ENCODE data around the gene PI4KA.
A peak's percentile ranks its signal among the peaks of the same experiment; 100 is the strongest.
"Not testable (repeated sequence)": the region's sequence is repeated elsewhere in the genome, so short reads cannot be mapped to it uniquely, and the experiment has no call there.

PI4KA gene

DNA sequence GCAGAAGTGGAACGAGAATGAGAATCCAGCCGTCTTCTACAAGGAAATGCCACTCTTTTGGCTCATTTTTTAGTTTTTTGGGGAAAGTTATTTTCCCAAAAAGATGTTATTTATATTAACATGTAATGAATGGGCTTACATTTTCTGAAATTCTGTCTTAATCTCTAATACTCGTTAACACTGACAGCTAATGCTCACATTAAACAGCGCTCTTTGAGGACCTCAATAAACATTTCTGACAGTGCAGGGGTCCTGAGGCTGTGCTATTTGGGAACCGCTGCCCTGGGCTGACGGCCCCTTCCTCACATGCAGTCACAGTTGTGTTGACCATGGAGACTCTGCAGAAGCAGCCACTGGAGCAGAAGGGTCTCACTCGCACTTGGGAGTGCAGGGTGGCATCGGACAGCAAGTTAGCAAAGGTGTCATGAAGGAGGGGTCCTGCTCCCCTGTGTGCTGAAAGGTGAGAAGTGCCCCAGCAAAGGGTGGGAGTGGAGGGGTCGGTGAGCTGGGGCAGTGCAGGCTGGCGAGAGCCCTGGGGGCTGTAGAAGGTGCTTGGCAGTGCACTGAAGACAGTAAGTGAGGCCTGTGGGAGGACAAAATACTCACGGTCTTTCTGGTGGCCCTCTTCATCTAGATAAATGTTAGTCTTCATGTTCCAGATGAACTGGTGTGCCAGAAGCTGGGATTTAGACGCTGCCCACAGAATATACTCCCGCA lies 137.8 kb downstream of the PI4KA start:
- DNase-seq = no peak

DNA sequence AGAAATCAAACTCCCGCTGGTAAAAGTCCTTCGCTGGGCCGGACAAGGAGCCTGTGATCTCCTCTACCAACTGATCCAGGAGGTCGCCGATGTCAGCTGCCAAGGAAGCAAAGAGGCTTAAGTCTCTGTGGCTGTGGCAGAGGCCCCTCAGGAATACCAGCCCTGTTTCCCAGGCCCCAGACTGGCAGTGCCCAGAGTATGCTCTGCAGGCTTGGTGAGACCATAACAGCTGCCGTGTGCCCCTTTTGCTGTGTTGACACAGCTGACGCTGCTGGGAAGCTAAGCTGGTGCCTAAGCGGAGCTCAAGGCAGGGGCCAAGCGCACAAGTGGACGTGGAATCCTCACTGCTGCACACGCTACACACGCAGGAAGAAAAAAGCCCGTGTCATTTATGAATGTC lies 139.9 kb downstream of the PI4KA start:
- DNase-seq = not testable (repeated sequence)

DNA sequence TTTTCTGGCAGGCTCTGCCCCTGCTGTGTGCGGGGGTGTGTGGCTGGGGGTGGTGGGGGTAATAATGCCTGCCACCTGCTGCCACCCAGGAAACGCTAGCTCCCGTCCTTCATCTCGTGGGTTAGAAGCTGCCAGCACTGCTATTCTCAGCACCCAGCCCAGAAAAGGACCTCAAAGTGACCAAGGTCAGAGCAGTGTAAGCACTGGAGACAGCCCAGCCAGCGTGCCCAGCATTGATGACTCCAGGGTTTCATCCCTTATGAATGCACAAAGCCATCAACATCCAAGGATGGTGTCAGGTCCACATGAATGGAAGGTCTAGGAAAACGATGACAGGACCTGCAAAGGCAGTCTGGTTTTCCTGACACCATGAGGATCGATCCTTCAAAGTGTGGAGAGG lies 140.6 kb downstream of the PI4KA start:
- not testable (repeated sequence) for DNase-seq

DNA sequence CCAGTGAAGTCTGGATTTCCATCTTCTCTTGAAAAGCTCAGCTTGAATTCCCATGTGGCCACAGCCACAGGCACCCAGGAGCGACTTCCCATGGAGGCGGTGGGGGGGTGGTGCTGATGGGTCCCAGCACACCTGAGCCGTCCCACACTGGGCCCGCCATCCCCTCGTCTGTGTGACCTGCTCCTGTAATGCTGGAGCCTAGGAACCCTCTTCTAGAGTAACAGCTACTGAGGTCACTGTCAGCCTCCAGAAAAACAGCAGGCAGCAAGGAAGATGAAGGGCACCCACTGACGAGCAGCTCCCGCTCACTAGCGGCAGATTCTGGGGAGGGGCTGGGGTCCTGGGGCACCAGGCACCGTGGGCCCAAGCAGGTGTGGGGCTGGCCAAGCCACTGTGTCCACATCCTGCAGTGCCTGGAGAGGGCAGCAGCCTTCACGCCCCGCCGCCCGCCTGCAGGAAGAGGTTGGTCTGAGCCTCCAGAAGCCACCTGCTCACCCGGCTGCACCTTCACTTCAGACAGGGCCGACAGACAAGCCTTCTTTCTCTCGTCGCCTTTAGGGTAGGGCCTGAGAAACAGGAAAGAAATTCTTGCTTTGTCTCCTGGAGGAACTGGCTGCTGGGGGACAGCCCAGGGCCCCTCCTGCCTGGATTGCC lies 141.3 kb downstream of the PI4KA start:
- not testable (repeated sequence) for DNase-seq

DNA sequence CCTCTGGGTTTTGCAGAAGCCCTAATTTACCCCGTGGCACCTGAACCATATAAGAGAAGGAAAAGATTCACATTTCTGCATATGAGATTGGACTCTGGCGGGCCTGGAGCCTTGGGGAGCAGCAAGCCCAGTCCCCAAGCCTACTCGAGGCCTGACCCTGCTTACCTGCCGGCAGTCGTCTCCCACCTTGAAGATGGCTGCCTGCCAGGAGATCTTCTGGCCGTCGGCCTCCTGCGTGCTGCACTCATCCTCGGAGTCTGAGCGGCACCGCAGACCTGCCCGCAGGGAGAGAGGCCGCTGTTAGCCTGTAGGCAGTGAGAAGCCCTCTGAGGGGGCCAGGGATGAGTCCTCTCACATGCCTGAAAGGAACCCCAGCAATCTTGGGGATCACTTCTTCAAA lies 145.5 kb downstream of the PI4KA start:
- DNase-seq = not testable (repeated sequence)

DNA sequence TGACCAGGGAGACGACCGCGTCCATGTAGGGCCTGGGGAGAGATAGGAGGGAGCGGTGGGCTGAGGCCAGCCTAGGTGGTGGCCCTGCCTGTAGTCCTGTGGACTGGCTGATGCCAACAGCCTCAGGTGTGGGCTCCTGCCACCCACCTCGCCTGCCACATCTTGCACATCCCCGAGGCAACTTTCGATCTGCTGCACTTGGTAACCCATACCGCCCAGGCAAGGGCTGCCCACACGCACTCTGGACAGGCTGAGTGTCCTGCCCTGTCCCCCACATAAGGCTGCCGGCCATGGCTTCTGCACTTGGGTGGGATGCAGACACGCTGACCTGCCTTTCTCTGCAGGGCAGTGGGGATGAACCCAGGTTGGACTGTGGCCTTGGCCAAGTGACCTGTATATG lies 148.6 kb downstream of the PI4KA start:
- not testable (repeated sequence) for DNase-seq

DNA sequence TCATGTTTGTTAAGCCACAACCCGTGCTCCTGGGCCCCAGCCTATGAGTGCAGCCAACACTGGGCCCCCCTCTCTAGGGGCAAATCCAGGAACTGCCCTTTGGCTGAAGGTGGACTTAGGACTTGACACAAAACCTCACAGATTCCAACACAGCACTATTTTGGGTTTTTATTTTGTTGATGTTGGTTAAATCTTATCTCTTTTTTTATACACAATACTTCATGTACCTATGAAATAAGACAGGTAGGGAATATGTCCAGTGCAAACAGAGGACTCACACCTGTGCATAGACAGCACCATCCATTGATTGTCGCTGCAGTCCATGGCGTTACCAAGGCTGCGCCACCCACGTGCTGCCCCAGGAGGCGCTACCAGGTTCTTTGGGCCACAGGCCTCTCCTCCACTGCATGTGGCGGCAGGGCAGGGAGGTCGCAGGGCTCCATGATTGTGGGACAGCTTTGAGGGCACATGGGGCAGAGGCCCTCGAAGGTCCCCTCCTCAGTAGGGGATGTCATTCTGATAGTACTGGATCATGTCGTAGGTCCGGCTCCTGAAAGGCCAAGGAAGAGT lies 151.0 kb downstream of the PI4KA start:
- not testable (repeated sequence) for DNase-seq

DNA sequence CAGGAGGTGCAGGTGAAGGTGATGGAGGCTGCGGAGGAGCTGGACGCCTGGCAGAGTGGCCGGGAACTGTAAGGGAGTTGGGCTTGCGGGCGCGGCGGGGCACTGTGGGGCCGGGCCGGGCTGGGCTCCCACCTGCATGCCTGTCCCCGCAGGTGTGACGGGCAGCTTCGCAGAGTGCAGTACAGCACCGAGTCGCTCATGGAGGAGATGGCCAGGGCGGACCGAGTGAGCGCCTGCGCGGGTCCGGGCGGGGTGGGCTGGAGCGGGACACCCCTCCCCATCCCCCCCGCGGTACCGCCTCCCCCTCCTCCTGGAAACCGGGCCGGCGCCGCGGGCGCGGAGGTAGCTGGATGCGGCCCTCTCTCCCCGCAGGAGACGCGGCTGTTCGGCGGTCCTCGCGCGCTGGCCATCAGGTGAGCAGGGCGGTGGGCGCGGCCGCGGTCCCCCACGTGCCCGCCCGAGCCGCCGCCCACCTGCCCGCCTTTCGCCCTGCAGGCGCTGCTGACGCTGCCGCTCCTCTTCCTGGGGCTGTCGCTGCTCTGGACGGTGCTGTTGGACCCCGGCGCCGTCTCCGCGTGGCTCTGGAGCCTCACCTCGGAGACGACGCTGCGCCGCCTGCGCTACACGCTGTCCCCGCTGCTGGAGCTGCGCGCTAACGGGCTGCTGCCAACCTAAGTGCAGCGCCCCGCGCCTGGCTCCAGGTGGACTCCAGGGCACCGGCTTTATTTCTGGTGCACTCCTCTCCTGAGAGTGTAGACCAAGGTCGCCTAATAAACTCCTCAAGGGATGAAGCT lies 154.6 kb downstream of the PI4KA start:
- DNase-seq = not testable (repeated sequence)

DNA sequence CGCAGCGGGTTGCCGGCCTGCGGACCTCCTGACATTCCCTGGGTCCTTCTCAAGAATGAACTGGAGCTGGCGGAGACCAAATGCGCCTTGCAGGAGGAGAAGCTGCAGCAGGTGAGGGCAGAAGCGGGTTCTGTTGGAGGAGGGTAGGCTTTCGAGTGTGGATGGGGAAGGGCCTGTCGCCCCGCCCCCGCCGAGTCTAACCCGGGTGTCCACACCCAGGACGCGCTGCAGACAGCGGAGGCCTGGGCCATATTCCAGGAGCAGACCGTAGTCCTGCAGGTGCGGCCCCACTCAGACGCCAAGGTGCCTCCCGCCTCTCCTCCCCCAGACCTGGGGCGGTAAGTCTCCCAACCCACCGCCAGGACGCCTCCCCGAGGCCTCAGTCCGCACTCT lies 155.2 kb downstream of the PI4KA start:
- DNase-seq = not testable (repeated sequence)

DNA sequence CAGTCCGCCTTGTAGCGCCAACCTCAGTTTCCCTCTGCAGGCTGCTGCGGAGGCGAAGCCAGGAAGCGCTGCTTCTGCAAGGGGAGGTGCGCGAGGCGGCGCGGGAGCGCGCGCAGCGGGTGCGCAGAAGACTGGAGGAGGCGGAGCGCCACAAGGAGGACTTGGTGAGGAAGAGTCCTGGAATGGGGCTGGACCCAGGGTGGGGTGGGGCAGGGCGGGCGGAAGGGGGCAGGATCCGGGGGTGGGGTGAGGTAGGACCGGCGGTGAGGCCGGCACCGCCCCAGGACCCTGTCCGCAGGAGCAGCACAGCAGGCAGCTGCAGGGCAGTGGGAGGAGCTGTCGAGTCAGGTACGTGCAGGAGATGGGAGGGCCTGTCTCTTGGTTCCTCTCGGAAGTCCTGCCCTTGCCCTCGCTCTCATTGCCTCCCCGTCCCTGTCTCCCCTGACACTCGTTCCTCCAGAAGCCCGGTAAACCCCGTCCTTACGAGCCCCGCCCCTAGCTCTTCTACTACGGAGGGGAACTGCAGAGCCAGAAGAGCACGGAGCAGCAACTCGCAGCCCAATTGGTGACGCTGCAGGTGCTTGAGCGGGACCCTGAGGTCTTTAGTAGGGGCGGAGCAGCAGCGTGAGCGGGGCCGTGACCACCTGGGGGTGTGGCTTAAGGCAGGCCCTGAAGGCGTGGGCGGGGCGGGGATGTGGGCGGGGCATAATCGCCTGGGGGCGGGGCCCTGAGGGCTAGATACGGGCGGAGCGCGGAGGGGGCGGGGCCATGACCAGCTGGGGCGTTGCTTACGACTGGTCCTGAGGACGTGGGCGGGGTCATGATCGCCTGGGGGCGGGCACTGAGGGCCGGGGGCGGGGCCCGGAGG lies 155.8 kb downstream of the PI4KA start:
- DNase-seq = peak; percentile 71

DNA sequence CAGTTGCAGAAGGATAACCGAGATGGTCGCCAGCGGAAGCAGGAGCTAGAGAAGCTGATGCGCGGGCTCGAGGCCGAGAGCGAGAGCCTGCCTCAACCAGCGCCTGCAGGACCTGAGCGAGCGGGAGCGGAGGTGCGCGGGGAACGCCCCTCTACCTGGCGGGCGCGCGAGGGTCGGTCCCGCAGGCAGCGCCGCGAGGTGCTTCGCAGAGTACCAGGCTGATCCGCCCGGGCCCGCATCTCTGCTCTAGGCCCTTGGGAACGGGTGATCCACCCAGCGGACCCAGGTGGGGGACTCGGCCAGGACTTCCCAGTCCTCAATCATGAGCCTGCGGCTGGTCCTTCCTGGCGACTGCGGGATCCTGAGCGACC lies 156.5 kb downstream of the PI4KA start:
- DNase-seq = not testable (repeated sequence)

DNA sequence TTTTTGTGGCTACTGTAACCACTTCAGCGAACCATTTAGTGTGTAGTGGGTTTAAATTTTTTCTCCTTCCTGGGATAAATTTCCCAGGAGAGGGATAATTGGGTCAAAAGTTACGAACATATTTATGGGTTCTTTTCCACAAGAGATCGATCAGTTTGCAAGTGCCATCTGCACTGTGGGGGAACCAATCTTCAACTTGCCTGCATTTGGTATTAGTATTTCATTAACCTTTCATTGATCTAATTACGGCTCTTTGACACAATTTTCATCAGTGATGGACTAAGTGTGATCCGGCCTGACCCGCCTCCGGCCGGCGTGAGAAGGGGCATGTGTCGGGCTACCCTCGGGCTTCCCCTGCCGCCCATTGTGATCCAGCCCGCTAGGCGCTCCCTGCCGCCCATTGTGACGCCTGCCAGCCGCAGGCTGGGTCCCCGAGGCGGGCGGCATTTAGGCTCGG lies 156.9 kb downstream of the PI4KA start:
- DNase-seq = not testable (repeated sequence)

DNA sequence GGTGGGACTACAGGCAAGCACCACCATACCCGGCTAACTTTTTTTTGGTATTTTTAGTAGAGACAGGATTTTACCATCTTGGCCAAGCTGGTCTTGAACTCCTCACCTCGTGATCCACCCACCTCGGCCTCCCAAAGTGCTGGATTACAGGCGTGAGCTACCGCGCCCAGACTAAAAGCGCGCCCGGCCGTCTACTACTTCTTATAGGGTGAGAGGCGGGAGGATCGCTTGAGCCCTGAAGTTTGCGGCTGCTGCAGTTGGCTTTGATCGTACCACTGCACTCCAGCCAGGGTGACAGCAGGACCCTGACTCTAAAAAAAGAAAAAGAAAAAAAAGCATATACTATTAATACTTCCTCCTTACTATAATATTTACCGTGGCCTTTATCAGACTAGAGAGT lies 158.3 kb downstream of the PI4KA start:
- not testable (repeated sequence) for DNase-seq

DNA sequence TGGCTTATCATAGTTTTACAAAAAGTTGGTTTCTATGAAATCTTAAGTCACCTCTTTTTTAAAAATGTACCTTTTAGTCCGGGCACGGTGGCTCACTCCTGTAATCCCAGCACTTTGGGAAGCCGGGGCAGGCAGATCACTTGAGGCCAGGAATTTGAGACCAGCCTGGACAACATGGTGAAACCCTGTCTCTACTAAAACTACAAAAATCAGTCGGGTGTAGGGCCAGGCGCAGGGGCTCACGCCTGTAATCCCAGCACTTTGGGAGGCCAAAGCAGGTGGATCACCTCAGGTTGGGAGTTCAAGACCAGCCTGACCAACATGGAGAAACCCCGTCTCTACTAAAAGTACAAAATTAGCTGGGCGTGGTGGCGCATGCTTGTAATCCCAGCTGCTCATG lies 158.8 kb downstream of the PI4KA start:
- not testable (repeated sequence) for DNase-seq

DNA sequence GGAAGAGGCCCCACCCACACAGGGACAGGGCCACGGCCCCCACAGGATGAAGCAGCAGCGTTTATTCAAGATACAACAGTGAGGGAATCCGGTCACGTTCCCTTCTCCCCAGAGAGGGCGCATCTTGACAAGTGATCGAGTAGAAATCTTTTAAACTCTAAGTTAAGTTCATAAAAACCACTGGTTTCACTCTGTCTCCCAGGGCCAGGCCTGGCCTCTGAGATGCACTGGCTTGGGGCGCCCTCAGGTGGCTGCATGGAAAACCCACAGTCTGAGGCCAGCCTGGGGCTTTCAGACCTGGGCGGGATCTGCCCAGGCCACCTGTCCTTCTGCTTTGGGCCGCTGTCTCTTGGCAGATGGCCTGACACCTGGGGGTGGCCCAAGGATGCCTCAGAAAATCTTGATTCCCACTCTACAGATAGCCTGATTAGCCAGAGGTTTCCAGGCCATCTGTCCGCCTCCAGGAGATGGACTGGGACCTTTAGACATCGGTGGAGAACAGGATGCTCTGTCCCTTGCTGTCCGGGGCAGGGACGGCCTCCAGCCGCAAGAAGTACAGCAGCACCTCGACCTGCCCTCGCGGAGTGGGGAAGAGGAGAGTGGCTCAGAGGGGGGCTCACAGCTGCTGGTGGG lies 161.0 kb downstream of the PI4KA start:
- DNase-seq = peak; percentile 38

DNA sequence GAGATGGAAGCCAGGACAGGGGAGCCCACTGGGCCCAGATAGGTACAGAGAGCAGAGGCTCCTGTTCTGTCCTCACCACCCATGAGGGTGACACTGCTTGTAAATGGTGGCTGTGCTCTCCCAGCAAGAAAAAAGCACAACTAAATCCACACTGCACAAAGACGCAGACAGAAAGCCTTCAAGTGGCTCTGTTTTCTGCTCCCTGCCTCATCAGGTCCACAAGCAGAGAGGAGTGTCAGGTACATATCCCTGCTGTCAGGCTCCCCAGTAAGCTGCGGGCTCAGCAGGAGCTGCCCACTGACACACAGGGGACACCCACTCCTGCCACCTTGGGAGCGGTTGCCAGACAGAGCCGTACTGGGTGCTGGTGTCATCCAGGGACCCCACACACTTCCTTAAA lies 162.6 kb downstream of the PI4KA start:
- not testable (repeated sequence) for DNase-seq

DNA sequence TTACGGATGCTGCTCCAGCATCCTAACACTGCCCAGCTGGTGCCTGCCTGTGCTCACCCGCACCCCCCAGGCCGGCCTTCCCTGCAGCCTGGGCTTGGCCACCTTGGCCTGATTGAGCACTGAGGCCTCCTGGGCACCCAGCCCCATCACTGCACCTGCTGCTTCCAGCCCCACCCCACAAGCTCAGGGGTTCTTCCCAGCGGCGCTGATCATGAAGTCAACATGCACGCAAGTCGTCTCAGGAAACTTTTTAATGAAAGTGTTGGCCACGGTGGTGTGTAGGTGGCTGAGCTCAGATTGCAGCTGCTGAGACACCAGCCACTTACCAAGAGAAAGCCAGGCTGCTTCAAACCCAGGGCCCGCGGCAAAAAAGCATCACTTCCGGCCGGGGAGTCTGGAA lies 163.4 kb downstream of the PI4KA start:
- not testable (repeated sequence) for DNase-seq

DNA sequence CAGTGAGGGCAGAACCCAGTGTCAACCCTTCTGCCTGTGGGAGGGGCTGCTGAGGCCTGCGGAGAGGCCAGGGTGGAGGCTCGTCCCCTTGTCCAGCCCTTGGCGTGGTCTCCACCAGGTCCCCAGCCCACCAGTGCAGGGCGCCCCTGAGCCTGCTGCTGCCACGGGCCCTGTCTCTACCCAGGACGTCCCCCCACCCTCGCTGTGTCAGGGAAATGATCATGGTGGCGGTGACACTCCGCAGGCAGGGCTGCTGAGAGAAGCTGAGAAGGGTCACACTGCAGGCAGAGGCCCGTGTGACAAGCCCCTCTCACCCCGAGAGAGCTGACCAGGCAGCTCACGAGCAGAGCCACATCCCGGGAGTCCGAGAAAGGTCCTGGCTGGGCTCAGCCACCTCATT lies 164.4 kb downstream of the PI4KA start:
- DNase-seq = not testable (repeated sequence)

DNA sequence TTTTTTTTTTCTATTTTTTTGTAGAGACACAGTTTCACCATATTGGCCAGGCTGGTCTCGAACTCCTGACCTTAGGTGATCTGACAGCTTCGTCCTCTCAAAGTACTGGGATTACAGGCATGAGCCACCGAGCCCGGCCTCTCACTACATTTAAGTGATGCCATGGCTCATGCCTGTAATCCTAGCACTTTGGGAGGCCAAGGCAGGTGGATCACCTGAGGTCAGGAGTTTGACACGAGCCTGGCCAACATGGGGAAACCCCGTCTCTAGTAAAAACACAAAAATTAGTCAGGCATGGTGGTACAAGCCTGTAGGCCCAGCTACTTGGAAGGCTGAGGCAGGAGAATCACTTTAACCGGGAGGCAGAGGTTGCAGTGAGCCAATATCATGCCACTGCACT lies 165.7 kb downstream of the PI4KA start:
- DNase-seq = not testable (repeated sequence)

DNA sequence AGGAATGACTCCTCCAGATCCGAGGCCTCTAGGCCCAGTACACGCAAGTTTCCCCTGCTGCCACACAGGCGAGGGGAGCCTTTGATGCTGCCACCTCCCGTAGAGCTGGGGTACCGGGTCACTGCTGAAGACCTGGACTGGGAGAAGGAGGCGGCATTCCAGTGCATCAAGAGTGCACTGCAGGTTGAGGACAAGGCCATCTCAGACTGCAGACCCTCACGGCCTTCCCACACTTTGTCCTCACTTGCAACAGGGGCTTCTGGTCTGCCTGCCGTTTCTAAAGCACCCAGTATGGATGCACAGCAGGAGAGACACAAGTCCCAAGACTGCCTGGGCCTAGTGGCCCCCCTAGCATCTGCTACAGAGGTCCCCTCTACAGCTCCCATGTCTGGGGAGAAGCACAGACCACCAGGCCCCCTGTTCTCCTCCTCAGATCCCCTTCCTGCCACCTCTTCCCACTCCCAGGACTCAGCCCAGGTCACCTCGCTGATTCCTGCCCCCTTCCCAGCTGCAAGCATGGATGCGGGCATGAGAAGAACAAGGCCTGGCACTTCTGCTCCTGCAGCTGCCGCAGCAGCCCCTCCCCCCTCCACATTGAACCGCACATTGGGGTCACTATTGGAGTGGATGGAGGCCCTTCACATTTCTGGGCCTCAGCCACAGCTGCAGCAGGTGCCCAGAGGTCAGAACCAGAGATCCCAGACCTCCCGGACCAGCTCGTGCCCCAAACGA lies 167.9 kb downstream of the PI4KA start:
- not testable (repeated sequence) for DNase-seq

Measured in NCI-H510A treated with DMSO at 0.1 percent for 48 hours (cell line).